ENCODE measurements around the gene SEC62. TPM values are rescaled to one million over a fixed set of nuclear protein-coding genes. Genes with fewer than 3 reads are reported as not detected.
A peak's percentile ranks its signal among the peaks of the same experiment; 100 is the strongest.

Gene SEC62
- polyA plus RNA-seq, 3 donors, result 15.6 to 117 (median 95.2) TPM

GRCh38 chr3:170002879-170003278 is 36.3 kb downstream of the SEC62 start:
- peaks cover 65% of the 10 kb centered on the region for H3K4me1 Mint-ChIP-seq
- H3K9me3 ChIP-seq (replicated peaks in 1 of 2; ENCODE audit: control insufficient read depth in 1 of 2, insufficient read depth in 1 of 2, low read length in 2 of 2), result no peaks in the 10 kb centered on the region

GRCh38 chr3:170003881-170004356 is 37.3 kb downstream of the SEC62 start:
- Histone ChIP-seq H3K9me3 (replicated peaks in 1 of 2; ENCODE audit: control insufficient read depth in 1 of 2, insufficient read depth in 1 of 2, low read length in 2 of 2) (no peaks in the 10 kb centered on the region), H3K27ac (ENCODE audit: low read depth in 1 of 2, low read length in 2 of 2) (peak overlapping the region in 1 of 2 donors; percentile 73), H3K27me3 (ENCODE audit: control insufficient read depth in 2 of 2, insufficient read depth in 2 of 2, low read length in 2 of 2) (no peaks in the 10 kb centered on the region), H2AFZ (ENCODE audit: insufficient read depth, low read depth, low read length, poor library complexity, severe bottlenecking) (peak overlapping the region; percentile 41), H3K4me3 (replicated peaks in 1 of 3; ENCODE audit: low read depth in 2 of 3, low read length in 3 of 3) (no peak overlapping the region), H3K9ac (ENCODE audit: insufficient read depth, low read length, poor library complexity, severe bottlenecking) (no peak overlapping the region), H3K79me2 (ENCODE audit: insufficient read depth, low read length) (no peaks in the 10 kb centered on the region), H3K36me3 (replicated peaks in 1 of 2; ENCODE audit: control insufficient read depth in 1 of 2, insufficient read depth in 2 of 2, low read length in 2 of 2) (no peaks in the 10 kb centered on the region), H3K4me2 (replicated peaks; ENCODE audit: extremely low read depth, low read length, poor library complexity, severe bottlenecking) (no peak overlapping the region), H4K20me1 (ENCODE audit: insufficient read depth, low read length) (no peaks in the 10 kb centered on the region), H3K4me1 (ENCODE audit: control insufficient read depth in 1 of 2, insufficient read depth in 2 of 2, low read length in 2 of 2) (peaks cover 51 to 53% of the 10 kb centered on the region in 2 donors)
- H3K4me3 Mint-ChIP-seq, result no peak overlapping the region
- DNase-seq, result no peak
- TF ChIP-seq CTCF (IDR thresholded peaks at IDR 0.05), result no peak
- H3K27me3 Mint-ChIP-seq (ENCODE audit: low read depth in 3 of 3), result peaks cover 0 to 6% (median 0%) of the 10 kb centered on the region in 3 donors
- H3K36me3 Mint-ChIP-seq, result peaks cover 4 to 9% of the 10 kb centered on the region in 2 donors
- H3K4me1 Mint-ChIP-seq, result peaks cover 60% of the 10 kb centered on the region
- peaks cover 0 to 4% (median 0%) of the 10 kb centered on the region in 7 donors for H3K9me3 Mint-ChIP-seq
- 100% methylated on average over 1 of the region's 2 CpGs for WGBS (ENCODE audit: insufficient coverage)
- intact Hi-C loops (cut with micrococcal nuclease), result no loop called here
- H3K27ac Mint-ChIP-seq, result peak overlapping the region in 3 of 7 donors; percentile 4 to 65 (median 21)

More at GRCh38 chr3:170002879-170003278, 36.3 kb downstream of the SEC62 start:
- Mint-ChIP-seq H3K36me3 (peaks cover 4 to 9% of the 10 kb centered on the region in 2 donors), H3K27ac (peak overlapping the region; percentile 67 to 93 (median 91)), H3K4me3 (peak overlapping the region; percentile 86 to 90), H3K27me3 (ENCODE audit: low read depth in 3 of 3) (peaks cover 0 to 6% (median 0%) of the 10 kb centered on the region in 3 donors), H3K9me3 (peaks cover 0 to 4% (median 0%) of the 10 kb centered on the region in 7 donors)
- intact Hi-C loops (cut with micrococcal nuclease), result no loop called here
- Histone ChIP-seq H3K27me3 (ENCODE audit: control insufficient read depth in 2 of 2, insufficient read depth in 2 of 2, low read length in 2 of 2) (no peaks in the 10 kb centered on the region), H3K36me3 (replicated peaks in 1 of 2; ENCODE audit: control insufficient read depth in 1 of 2, insufficient read depth in 2 of 2, low read length in 2 of 2) (no peaks in the 10 kb centered on the region), H3K4me1 (ENCODE audit: control insufficient read depth in 1 of 2, insufficient read depth in 2 of 2, low read length in 2 of 2) (peaks cover 57 to 59% of the 10 kb centered on the region in 2 donors), H3K9ac (ENCODE audit: insufficient read depth, low read length, poor library complexity, severe bottlenecking) (peak overlapping the region; percentile 34), H3K4me2 (replicated peaks; ENCODE audit: extremely low read depth, low read length, poor library complexity, severe bottlenecking) (peak overlapping the region; percentile 63), H3K4me3 (replicated peaks in 1 of 3; ENCODE audit: low read depth in 2 of 3, low read length in 3 of 3) (peak overlapping the region; percentile 18 to 66 (median 29)), H3K79me2 (ENCODE audit: insufficient read depth, low read length) (no peaks in the 10 kb centered on the region), H4K20me1 (ENCODE audit: insufficient read depth, low read length) (no peaks in the 10 kb centered on the region), H3K27ac (ENCODE audit: low read depth in 1 of 2, low read length in 2 of 2) (peak overlapping the region; percentile 52 to 73), H2AFZ (ENCODE audit: insufficient read depth, low read depth, low read length, poor library complexity, severe bottlenecking) (peak overlapping the region; percentile 60)
- TF ChIP-seq CTCF (IDR thresholded peaks at IDR 0.05), result no peak
- WGBS (ENCODE audit: insufficient coverage), result no CpG with 5 or more reads among the region's 1 CpG
- peak; percentile 21 to 63 (median 39) for DNase-seq

Measured in CD14-positive monocyte (primary cell).